Measurements from ENCODE around the gene IFNL4.
"Not testable (repeated sequence)": the region's sequence is repeated elsewhere in the genome, so short reads cannot be mapped to it uniquely, and the experiment has no call there.

IFNL4 gene

DNA sequence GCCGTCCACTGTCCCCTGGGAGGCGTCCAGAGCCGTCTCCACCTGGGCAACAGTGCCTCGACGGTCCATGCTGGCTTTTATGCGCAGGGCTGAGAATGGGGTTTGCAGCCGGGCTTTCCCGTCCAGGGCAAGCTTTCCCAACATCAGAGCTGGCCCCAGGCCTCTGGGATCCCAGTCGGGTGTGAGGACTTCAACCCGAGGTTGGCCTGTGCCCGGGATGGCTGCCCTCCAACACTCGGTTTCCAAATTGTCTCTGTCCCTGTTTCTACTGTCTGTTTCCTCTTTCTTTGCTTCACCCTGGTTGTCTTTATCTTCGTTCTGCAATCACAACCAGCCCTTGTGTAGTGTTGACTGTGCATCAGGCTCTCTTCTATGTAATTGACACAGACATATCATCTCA lies at the start of gene IFNL4:
Gene IFNL4, minus strand, starts transcription at position 51 of the 400 bp plus-strand sequence.
- DNase-seq (ENCODE audit: low read depth in 2 of 2), result no peak

DNA sequence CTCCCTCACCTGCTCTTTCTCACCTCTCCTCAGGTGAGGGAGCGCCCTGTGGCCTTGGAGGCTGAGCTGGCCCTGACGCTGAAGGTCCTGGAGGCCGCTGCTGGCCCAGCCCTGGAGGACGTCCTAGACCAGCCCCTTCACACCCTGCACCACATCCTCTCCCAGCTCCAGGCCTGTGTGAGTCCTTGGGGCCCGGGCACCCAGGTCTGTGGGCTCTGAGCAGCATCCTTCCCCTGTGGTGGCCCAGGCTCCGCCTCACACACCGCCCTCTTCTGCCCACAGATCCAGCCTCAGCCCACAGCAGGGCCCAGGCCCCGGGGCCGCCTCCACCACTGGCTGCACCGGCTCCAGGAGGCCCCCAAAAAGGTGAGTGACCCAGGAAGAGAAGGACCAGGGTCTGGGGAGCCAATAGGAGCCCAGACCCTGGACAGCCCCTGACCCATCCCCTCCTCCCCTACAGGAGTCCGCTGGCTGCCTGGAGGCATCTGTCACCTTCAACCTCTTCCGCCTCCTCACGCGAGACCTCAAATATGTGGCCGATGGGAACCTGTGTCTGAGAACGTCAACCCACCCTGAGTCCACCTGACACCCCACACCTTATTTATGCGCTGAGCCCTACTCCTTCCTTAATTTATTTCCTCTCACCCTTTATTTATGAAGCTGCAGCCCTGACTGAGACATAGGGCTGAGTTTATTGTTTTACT lies 49.4 kb upstream of the IFNL4 start:
- no peak for DNase-seq (ENCODE audit: low read depth in 2 of 2)

DNA sequence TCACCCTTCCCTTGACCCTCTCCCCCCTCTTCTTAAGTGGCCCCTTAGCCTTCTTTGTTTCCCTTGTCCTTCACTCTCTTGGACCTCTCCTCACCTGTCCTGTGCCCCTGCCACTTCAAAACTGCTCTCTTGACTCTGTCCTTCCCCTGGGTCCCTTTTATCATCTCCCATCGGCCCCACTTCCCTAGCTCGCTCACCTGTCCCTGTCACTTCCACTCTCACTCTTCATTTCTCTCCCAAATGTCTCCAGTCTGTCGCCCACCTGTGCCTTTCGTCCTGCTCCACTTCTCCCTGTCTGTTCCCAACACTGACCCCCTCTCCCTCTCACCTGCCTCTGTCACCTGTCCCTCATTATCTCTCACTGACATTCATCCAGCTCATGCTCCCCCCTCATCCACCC lies 48.2 kb upstream of the IFNL4 start:
- no peak for DNase-seq (ENCODE audit: low read depth in 2 of 2)

DNA sequence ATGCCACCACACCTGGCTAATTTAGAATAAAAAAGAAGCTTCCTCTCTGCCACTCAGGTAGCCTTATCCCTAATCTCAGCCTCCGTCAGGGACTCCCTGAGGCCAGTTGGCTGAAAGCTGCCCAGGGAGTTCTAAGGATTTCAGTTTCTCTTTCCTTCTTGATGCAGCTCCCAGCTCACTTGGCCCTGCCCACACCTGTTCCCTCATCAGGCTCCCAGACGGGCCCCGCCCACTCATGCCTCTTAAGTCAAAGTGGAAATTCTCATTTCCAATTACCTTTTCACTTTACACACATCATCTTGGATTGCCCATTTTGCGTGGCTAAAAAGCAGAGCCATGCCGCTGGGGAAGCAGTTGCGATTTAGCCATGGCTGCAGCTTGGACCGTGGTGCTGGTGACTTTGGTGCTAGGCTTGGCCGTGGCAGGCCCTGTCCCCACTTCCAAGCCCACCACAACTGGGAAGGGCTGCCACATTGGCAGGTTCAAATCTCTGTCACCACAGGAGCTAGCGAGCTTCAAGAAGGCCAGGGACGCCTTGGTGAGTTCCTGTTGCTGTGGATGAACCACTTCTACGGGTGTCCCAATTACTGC lies 47.5 kb upstream of the IFNL4 start, which contains the start of gene IFNL1:
Gene IFNL1, plus strand, starts transcription at position 353 of the 591 bp plus-strand sequence. Its CDS starts 15 bp downstream, at position 368.
- no peak for DNase-seq (ENCODE audit: low read depth in 2 of 2)

DNA sequence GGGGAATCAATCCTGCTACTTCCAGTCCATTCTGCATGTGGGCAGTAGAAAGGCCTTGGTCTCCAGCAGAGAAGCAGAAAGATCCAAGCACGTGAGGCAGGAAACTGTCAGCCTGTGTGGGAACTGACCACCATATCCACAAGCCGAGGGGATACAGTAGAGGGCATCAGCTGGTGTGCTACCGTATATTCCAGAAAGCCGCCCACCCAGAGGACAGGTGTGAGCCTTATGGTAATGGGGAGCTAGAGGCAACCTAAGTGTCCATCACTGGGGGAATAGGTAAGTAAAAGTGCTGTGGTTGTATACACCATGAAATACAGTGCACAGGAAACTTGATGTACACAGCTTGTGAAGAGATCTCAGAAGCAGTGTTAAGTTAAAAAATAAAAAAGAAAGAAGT lies 44.7 kb upstream of the IFNL4 start:
- no peak for DNase-seq (ENCODE audit: low read depth in 2 of 2)

DNA sequence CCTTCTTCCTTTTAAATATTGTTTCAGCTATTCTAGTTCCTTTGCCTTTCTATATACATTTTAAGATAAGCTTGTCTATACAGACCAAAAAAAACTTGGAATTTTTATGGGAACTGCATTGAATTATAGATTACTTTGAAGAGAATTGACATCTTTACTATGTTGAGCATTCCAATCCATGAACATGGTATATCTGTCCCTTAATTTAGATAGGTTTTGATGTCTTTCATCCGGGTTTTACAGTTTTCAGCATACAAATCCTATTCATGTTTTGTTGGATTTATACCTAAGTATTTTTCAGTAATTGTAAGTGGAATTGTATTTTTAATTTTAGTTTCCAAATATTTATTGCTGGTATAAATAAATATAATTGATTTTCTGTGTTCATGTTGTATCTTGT lies 35.4 kb upstream of the IFNL4 start:
- DNase-seq (ENCODE audit: low read depth in 2 of 2), result no peak

DNA sequence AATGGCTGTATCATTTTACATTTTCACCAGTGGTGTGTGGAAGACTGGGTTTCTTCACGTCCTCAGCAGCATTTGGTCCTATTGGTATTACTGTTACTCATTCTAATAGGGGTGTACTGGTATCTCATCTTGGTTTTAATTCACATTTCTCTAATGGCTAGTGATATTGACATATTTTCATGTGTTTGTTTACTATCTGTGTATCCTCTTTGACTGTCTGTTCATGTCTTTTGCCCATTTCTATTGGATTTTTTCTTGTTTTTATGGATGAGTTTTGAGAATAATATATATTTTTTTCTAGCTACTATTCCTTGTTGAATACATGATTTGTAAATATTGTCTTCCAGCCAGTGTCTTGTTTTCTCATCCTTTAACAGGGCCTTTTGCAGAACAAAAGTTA lies 33.4 kb upstream of the IFNL4 start:
- no peak for DNase-seq (ENCODE audit: low read depth in 2 of 2)

DNA sequence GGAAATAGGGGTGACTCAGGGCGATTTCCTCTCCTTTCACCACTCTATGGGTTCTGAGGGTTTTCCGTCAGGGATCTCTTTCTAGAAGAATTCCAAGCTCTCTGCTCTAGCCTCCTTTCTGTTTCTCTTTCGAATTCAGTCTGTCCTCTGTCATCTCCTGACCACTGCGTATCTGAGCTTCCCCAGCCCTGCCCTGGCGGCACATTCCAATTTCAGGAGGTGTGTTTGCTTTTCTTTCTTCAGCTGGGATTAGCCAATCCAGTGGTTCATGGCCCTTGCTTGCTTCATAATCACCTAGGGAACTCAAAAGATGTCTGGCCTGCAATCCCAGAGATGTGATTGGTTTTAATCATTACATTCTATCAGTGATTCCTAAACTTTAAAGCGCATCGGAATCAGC lies 28.9 kb upstream of the IFNL4 start:
- no peak for DNase-seq (ENCODE audit: low read depth in 2 of 2)

DNA sequence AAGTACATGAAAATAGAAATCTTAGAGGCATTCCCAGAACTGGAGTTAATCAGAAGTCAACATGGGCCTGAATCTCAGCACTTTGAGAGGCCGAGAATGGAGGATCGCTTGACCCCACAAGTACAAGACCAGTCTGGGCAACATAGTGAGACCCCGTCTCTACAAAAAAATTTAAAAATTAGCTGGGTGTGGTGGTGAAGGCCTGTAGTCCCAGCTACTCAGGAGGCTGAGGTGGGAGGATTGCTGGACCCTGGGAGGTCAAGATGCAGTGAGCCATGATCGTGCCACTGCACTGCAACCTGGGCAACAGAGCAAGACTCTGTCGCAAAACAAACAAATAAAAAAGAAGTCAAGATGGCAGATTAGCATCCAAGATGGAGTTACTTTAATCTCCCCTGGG lies 28.1 kb upstream of the IFNL4 start:
- no peak for DNase-seq (ENCODE audit: low read depth in 2 of 2)

DNA sequence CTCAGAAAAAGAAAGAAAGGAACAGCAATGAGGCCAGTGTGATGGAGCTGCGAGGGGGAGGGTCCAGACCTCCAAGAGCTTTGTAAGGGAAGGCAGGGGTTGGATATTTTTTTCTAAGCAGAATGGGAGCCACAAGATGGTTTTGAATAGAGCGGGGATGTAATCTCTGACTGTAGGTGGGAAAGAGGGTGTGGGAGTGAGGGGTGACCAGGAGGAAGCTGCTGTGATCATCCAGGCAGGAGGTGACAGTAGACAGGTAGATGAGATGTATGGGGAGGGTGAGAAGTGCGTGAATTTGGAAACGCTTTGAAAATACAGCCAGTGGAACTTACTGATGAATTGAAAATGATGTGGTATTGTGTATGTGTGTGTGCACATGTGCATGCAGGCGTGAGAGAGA lies 26.9 kb upstream of the IFNL4 start:
- DNase-seq (ENCODE audit: low read depth in 2 of 2), result no peak

DNA sequence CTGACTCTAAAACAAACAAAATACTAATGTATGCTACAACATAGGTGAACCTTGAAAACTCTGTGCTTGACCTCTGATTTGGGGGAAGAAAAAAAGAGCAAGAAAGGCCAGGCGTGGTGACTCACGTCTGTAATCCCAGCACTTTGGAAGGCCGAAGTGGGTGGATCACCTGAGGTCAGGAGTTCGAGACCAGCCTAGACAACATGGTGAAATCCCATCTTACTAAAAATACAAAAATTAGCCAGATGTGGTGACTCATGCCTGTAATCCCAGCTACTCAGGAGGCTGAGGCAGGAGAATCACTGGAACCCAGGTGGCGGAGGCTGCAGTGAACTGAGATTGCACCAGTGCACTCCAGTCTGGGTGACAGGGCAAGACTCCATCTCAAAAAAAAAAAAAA lies 25.2 kb upstream of the IFNL4 start:
- DNase-seq (ENCODE audit: low read depth in 2 of 2), result not testable (repeated sequence)

DNA sequence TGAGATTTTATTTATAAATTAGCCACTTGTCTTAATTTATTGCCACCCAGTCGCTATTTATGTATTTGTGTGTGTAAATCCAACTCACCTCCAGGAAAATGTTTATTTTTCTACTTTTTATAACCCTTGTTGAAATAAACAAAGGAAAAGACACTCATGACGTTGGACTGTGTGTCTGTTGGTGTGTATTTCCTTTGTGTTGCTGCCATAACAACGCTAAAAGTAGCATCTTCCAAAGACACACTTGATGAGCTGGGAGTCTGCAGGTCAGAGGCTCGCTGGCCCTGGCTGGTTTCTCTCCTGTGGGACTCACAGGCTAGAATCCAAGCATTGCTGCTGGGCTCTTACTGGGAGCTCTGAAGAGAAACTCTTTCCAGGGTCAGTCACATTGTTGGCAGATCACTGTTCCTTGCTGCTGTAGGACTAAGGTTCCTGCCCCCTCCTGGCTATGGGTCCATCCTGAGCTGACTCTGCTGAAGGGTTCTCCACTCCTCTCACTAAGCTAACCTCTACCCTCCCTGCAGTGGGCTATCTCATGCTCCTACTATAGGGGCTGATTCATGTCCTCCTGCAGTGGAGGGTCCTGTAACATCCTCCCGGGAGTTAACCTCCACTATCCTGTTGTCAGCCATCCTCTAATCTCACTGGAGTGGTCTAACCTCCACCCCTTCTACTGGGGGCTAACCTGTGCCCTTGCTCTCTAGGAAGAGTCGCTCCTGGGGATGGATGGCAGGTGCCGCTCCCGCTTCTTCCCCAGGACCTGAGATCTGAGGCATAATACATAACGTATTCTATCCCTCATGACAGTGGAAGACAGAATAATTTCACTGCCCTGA lies 21.6 kb upstream of the IFNL4 start:
- no peak for DNase-seq (ENCODE audit: low read depth in 2 of 2)

DNA sequence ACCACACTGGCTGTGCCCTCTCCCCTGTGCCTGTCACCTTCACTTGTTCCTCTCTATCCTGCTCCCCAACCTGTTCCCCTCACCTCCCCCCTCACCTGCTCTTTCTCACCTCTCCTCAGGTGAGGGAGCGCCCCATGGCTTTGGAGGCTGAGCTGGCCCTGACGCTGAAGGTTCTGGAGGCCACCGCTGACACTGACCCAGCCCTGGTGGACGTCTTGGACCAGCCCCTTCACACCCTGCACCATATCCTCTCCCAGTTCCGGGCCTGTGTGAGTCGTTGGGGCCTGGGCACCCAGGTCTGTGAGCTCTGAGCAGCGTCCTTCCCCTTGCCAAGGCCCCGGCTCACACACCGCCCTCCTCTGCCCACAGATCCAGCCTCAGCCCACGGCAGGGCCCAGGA lies 20.7 kb upstream of the IFNL4 start:
- not testable (repeated sequence) for DNase-seq (ENCODE audit: low read depth in 2 of 2)

DNA sequence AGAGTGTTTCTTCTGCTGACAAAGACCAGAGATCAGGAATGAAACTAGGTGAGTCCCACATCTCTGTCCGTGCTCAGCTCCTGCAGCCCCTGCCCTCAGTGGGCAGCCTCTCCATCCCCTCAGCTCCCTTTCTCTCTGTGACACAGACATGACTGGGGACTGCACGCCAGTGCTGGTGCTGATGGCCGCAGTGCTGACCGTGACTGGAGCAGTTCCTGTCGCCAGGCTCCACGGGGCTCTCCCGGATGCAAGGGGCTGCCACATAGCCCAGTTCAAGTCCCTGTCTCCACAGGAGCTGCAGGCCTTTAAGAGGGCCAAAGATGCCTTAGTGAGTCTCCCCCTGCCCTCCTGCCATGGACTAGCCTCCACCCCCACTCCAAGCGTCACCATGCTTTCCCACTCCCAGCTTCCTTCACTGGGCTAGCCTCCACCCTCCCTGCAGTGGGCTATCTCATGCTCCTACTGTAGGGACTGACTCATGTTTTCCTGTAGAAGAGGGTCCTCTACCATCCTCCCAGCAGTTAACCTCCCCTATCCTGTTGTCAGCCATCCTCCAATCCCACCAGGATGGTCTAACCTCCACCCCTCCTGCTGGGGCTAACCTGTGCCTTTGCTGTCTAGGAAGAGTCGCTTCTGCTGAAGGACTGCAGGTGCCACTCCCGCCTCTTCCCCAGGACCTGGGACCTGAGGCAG lies 20.0 kb upstream of the IFNL4 start:
- not testable (repeated sequence) for DNase-seq (ENCODE audit: low read depth in 2 of 2)

DNA sequence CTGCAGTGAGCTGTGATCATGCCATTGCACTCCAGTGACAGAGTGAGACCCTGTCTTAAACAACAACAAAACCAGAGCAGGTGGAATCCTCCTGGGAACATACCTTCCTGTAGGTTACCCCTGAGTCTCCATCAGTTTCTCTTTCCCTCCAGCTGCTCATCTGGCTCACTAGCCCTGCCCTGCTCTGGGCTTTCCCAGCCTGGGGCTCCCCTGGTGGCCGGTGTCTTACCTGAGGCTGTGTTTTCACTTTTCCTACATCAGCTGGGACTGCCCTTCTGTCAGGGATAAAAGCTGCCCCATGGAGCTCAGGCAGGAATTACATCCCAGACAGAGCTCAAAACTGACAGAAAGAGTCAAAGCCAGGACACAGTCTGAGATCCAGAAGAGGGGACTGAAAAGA lies 19.4 kb upstream of the IFNL4 start, which contains the start of gene IFNL2:
Gene IFNL2, plus strand, starts transcription at position 312 of the 400 bp plus-strand sequence. CDS start 173 bp downstream, outside the sequence.
- DNase-seq (ENCODE audit: low read depth in 2 of 2), result not testable (repeated sequence)

DNA sequence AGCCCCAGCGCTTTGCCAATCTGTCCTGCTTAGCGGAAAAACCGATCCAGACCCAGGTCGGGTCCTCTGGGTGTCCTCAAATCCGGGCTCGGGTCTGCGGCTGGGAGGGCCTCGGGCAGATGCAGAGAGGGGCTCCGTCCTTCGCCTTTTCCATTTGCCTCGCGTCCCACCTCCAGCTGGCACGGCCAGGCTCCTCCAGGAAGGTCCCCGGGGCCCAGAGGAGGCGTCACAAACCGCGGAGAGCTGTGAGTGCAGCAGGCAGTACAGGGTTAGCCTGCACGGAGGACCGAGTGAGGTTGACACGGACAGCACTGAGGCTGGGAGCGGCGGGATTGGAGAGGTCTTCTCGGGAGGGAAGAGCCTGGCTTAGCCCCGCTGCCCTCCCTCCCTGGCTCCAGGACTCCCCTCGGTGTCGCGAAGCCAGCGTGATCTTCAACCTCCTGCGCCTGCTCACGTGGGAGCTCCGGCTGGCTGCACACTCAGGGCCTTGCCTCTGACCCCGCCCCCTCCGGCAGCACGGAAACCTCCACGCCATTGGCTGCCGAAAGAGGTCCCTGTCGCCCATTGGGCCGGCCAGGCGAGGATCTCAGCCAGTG lies 16.8 kb upstream of the IFNL4 start:
- DNase-seq (ENCODE audit: low read depth in 2 of 2), result no peak

DNA sequence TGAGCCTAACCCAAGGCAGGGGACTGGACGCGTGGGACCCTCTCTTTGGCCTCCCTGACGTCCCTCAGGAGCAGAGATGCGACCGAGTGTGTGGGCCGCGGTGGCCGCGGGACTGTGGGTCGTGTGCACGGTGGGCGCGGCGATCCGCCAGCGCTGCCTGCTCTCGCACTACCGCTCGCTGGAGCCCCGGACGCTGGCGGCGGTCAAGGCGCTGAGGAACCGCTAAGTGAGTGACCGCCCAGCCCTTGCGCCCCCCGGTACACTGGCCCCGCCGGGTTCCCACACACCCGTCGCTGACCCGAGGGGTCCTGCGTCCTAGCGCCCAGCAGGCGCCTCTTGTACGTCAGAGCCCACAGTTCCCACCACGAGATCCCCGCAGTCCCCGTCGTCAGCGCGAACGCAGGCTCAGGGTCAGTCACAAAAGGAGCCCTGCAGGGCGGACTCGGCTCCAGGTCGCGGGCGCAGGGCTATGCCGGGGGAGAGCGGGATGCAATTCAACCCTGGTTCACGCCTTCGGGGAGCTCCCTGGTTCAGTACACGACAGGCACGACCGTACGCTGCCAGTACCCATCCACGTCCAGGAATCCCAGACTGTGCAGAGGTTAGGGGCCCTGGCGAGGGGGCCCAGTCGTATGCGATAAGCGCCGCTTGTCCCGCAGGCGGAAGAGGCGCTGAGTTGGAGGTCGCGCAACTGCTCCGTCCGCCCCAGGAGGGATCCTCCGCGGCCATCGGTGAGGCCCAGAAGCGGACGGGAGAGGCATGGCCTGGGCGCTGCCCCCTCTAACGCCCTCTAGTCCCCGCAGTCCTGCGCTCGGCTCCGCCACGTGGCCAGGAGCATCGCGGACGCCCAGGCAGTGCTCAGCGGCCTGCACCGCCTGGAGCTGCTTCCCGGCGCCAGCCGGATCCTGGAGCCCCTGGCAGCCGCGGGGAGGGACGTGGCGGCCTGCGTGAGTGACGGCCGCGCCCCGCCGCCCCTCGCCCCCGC lies 15.9 kb upstream of the IFNL4 start:
- no peak for DNase-seq (ENCODE audit: low read depth in 2 of 2)

DNA sequence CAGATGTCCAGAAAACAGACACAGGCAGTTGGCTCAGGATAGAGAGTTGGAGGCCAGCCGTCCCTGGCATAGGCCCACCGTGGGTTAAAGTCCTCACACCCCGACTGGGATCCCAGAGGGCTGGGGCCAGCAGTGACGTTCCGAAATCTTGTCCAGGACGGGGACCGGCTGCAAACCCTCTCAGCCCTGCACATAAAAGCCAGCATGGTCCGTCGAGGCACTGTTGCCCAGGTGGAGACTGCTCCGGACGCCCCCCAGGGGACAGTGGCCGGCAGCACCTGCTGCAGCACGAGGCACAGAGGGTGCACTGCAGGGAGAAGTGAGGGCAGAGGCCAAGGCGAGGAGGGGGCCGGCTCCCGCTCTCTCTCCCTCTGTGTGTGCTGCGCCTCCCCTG lies 15.3 kb upstream of the IFNL4 start:
- no peak for DNase-seq (ENCODE audit: low read depth in 2 of 2)

DNA sequence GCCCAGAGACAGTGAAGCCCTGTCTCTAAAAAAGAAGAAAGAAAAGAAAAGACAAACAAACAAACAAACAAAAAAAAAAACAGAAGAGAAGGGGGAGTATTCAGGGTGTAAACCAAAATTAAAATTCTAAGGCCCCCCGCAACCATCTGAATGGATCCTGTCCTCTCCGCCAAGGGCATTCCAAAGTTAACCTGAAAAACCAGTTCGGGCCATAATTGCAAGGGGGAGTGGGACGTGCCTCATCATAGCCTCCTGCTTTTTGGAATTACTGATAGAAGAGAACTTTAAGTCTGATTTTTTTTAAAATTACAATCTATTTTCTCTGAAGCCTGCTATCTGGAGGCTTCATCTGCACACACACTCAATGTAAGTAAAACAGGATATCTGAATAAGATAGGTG lies 13.8 kb upstream of the IFNL4 start:
- no peak for DNase-seq (ENCODE audit: low read depth in 2 of 2)

DNA sequence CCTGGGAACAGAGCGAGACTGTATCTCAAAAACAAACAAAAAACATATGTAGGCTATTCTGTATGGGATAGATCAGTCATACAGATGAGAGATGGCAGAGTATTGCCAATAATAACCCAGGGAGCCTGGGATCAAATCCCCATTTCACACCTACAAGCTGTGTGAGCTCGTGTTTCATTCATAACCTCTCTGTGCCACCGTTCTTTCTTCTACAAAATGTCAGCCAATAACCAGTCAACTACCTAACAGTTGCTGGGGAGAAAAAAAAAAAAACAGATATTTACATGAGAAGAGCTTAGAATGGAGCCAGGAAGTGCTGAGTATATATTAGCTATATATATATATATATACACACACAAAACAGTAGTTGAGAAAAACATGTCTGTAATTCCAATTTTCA lies 13.0 kb upstream of the IFNL4 start:
- no peak for DNase-seq (ENCODE audit: low read depth in 2 of 2)

All from fibroblast of skin of left biceps (primary cell).